ENCODE measurements around the gene PTGDS.
"Not testable (repeated sequence)": the region's sequence is repeated elsewhere in the genome, so short reads cannot be mapped to it uniquely, and the experiment has no call there.

Gene PTGDS

GRCh38 chr9:136990242-136990911 is 13.1 kb downstream of the PTGDS start:
- DNase-seq (ENCODE audit: low spot score), result no peak

GRCh38 chr9:136991993-136992818 is 14.9 kb downstream of the PTGDS start, which contains the start of gene PAXX:
PAXX (plus strand) TSS chr9:136992422; CDS start chr9:136992444, 22 bp downstream.
- peak; percentile 92 for DNase-seq (ENCODE audit: low spot score)

- DNase-seq (ENCODE audit: low spot score), result no peak
Observed at GRCh38 chr9:136992819-136993369, 15.6 kb downstream of the PTGDS start.

GRCh38 chr9:136994180-136994887 is 17.0 kb downstream of the PTGDS start:
- no peak for DNase-seq (ENCODE audit: low spot score)

GRCh38 chr9:136994888-136995230 is 17.6 kb downstream of the PTGDS start:
- no peak for DNase-seq (ENCODE audit: low spot score)

- DNase-seq (ENCODE audit: low spot score), result no peak
Observed at GRCh38 chr9:136995362-136995761, 18.1 kb downstream of the PTGDS start.

- DNase-seq (ENCODE audit: low spot score), result no peak
Observed at GRCh38 chr9:136995772-136996311, 18.5 kb downstream of the PTGDS start.

- no peak for DNase-seq (ENCODE audit: low spot score)
Observed at GRCh38 chr9:136996361-136997292, 19.3 kb downstream of the PTGDS start, which contains the start of gene CLIC3. CLIC3 (minus strand) TSS chr9:136996568; CDS start chr9:136996543, 25 bp downstream.

- DNase-seq (ENCODE audit: low spot score), result no peak
Observed at GRCh38 chr9:136997371-136997770, 20.1 kb downstream of the PTGDS start.

- DNase-seq (ENCODE audit: low spot score), result no peak
Observed at GRCh38 chr9:136997830-136998234, 20.5 kb downstream of the PTGDS start.

GRCh38 chr9:137000177-137000930 is 23.1 kb downstream of the PTGDS start:
- DNase-seq (ENCODE audit: low spot score), result no peak

- DNase-seq (ENCODE audit: low spot score), result no peak
Observed at GRCh38 chr9:137001857-137002645, 24.7 kb downstream of the PTGDS start.

GRCh38 chr9:137002646-137003041 is 25.3 kb downstream of the PTGDS start:
- no peak for DNase-seq (ENCODE audit: low spot score)

- not testable (repeated sequence) for DNase-seq (ENCODE audit: low spot score)
Observed at GRCh38 chr9:137004285-137004684, 27.0 kb downstream of the PTGDS start.

GRCh38 chr9:137006116-137007003 is 29.1 kb downstream of the PTGDS start:
- DNase-seq (ENCODE audit: low spot score), result no peak

GRCh38 chr9:137007108-137007815 is 30.0 kb downstream of the PTGDS start:
- DNase-seq (ENCODE audit: low spot score), result no peak

GRCh38 chr9:137007816-137008270 is 30.5 kb downstream of the PTGDS start:
- no peak for DNase-seq (ENCODE audit: low spot score)

GRCh38 chr9:137008312-137008711 is 31.0 kb downstream of the PTGDS start:
- no peak for DNase-seq (ENCODE audit: low spot score)

All from Ammon's horn (tissue), 1 donor.